ENCODE measurements around the gene MAPKAP1.

DNA sequence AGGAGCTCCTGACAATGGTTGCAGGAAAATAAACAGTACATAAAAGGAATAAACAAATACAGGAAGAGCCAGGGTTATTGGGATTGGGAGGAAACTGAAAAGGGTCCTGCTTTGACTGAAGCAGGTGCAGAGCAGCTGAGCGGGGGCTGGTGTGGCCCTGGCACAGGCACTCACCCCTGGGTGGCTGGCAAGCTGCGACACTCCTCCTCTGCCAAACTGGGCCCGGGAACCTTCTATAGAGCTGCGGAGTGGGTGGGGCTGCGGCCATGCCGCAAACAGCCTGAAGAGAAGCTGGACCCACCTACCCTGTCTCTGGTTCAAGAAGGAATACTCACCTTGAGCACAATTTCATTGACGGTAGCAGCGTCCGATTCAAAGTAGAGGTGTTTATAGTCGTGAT lies 262.8 kb downstream of the MAPKAP1 start:
- TF ChIP-seq POLR2A (IDR thresholded peaks at IDR 0.05; ENCODE audit: low read depth, low read length) (no peak), POLR2AphosphoS5 (IDR thresholded peaks at IDR 0.05; ENCODE audit: low read depth, low read length) (no peak), TAF1 (IDR thresholded peaks at IDR 0.05; ENCODE audit: borderline replicate concordance, low read depth, low read length) (no peak)
